ENCODE measurements around the gene PDLIM7. TPM values are rescaled to one million over a fixed set of nuclear protein-coding genes. Genes with fewer than 3 reads are reported as not detected.

Gene PDLIM7
- total RNA-seq, 1 donor: 91.4 TPM

- H3K4me3 ChIP-seq (ENCODE audit: low read depth, low read length): no peak overlapping the region
- no peak for TF ChIP-seq CTCF (IDR thresholded peaks at IDR 0.05; ENCODE audit: insufficient read depth, low read length)
- DNase-seq (ENCODE audit: low read depth): no peak
Observed at GRCh38 chr5:177442066-177442826, 55.2 kb downstream of the PDLIM7 start.

GRCh38 chr5:177440990-177441780, 56.2 kb downstream of the PDLIM7 start:
- DNase-seq (ENCODE audit: low read depth): no peak
- TF ChIP-seq CTCF (IDR thresholded peaks at IDR 0.05; ENCODE audit: insufficient read depth, low read length): no peak
- H3K4me3 ChIP-seq (ENCODE audit: low read depth, low read length): no peak overlapping the region

DNA sequence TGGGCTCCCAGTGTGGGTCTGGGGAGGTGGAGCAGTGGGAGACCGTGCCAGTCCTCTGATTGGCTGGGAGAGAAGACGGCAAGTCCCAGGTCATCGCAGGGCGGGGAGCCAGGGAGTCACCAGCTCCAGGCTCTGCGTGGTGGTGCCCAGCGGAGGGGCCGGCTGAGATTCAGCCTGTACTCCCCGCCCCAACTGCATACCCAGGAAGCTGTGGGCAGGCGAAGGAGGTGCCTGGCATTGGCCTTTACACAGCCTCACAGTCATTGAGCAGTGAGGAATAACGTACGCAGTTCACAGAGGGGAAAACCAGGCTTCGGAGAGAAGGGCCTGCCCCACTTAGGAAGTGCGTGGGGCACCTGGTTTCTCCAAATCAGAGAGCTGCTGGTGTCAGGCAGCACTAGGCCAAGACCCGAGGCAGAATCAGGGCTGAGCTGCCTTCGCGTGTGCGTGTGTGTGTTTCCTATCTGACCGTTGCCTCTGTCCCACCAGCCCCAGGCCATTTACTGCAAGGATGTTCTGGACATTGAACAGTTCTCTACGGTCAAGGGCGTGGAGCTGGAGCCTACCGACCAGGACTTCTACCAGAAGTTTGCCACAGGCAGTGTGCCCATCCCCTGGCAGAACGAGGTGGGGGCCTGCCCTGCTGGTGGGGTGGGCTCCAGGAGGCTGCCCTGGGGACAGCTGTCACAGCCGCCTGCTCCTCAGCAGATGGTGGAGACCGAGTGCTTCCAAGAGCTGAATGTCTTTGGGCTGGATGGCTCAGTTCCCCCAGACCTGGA, 57.0 kb downstream of the PDLIM7 start:
- TF ChIP-seq CTCF (IDR thresholded peaks at IDR 0.05; ENCODE audit: insufficient read depth, low read length): no peak
- H3K4me3 ChIP-seq (ENCODE audit: low read depth, low read length): no peak overlapping the region
- no peak for DNase-seq (ENCODE audit: low read depth)

GRCh38 chr5:177439518-177440053, 57.8 kb downstream of the PDLIM7 start:
- no peak for DNase-seq (ENCODE audit: low read depth)
- no peak overlapping the region for H3K4me3 ChIP-seq (ENCODE audit: low read depth, low read length)
- TF ChIP-seq CTCF (IDR thresholded peaks at IDR 0.05; ENCODE audit: insufficient read depth, low read length): no peak

DNA sequence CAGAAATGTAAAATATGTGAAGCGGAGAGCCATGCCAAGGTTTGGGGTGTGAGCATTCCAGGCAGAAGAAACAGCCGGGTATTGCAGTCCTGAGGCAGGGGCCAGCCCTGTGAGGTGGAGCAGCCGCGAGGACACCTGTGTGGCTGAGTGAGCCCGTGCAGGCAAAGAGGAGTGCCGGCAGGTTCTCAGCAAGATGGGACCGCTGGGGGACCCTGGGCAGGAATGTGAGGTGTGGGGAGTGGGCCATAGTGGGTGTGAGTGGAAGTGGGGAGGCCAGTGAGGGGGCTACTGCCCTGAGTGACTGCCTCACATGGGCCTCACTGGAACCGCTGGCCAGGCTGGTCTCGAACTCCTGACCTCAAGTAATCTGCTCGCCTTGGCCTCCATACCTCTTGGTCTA, 58.9 kb downstream of the PDLIM7 start:
- no peak for DNase-seq (ENCODE audit: low read depth)
- TF ChIP-seq CTCF (IDR thresholded peaks at IDR 0.05; ENCODE audit: insufficient read depth, low read length): no peak
- H3K4me3 ChIP-seq (ENCODE audit: low read depth, low read length): no peak overlapping the region

DNA sequence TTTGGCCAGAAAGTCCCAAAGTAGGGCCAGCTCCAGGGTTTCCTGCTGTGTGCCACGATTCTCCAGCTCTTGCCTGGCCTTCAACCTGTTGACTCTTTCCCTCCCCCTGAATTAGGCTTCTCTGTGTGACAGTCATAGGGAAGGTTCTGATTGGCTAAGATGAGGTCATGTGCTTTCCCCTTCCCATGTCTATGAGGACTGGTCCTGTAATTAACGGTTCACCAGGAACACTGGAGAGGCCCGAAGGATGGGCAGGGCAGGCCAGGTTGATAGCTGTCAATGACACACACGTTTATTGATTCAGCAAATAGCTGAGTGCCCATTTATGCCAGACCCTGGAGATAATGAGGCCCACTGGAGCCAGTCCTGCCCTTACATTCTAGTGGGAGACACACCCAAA, 59.8 kb downstream of the PDLIM7 start:
- H3K4me3 ChIP-seq (ENCODE audit: low read depth, low read length): no peak overlapping the region
- TF ChIP-seq CTCF (IDR thresholded peaks at IDR 0.05; ENCODE audit: insufficient read depth, low read length): no peak
- no peak for DNase-seq (ENCODE audit: low read depth)
